ENCODE data around the gene OLFM1. TPM values are rescaled to one million over a fixed set of nuclear protein-coding genes. Genes with fewer than 3 reads are reported as not detected.
"Not testable (repeated sequence)": the region's sequence is repeated elsewhere in the genome, so short reads cannot be mapped to it uniquely, and the experiment has no call there.

Gene OLFM1
- total RNA-seq, 1 donor from 2014 or later: not detected

- TF ChIP-seq CTCF (IDR thresholded peaks at IDR 0.05): no peak
- POLR2A ChIA-PET: no interaction called here
- ATAC-seq (ENCODE audit: low read depth) (no peak), DNase-seq (peak; percentile 6)
- Mint-ChIP-seq H3K4me3 (no peak overlapping the region), H3K36me3 (ENCODE audit: low read depth) (no peaks in the 10 kb centered on the region), H3K4me1 (no peaks in the 10 kb centered on the region), H3K27me3 (peaks cover 6% of the 10 kb centered on the region), H3K27ac (no peak overlapping the region), H3K9me3 (peaks cover 12% of the 10 kb centered on the region)
- intact Hi-C loops (cut with micrococcal nuclease): no loop called here
- CTCF ChIA-PET: no interaction called here
Observed at GRCh38 chr9:135060461-135061116, 26.9 kb upstream of the OLFM1 start.

GRCh38 chr9:135061441-135061840 lies 26.0 kb upstream of the OLFM1 start:
- DNase-seq: peak; percentile 4
- POLR2A ChIA-PET: no interaction called here
- intact Hi-C loops (cut with micrococcal nuclease): no loop called here
- Mint-ChIP-seq H3K36me3 (ENCODE audit: low read depth) (no peaks in the 10 kb centered on the region), H3K27me3 (peaks cover 12% of the 10 kb centered on the region), H3K4me3 (no peak overlapping the region), H3K9me3 (peaks cover 13% of the 10 kb centered on the region), H3K27ac (no peak overlapping the region), H3K4me1 (no peaks in the 10 kb centered on the region)
- no peak for ATAC-seq (ENCODE audit: low read depth)
- CTCF ChIA-PET: no interaction called here
- TF ChIP-seq CTCF (IDR thresholded peaks at IDR 0.05): no peak

- H3K9me3 Mint-ChIP-seq: peaks cover 13% of the 10 kb centered on the region
- DNase-seq: no peak
- no peaks in the 10 kb centered on the region for H3K4me1 Mint-ChIP-seq
- ChIA-PET POLR2A (no interaction called here), CTCF (no interaction called here)
- no peaks in the 10 kb centered on the region for H3K36me3 Mint-ChIP-seq (ENCODE audit: low read depth)
- H3K4me3 Mint-ChIP-seq: no peak overlapping the region
- H3K27ac Mint-ChIP-seq: no peak overlapping the region
- H3K27me3 Mint-ChIP-seq: peaks cover 12% of the 10 kb centered on the region
- no peak for ATAC-seq (ENCODE audit: low read depth)
- intact Hi-C loops (cut with micrococcal nuclease): no loop called here
- no peak for TF ChIP-seq CTCF (IDR thresholded peaks at IDR 0.05)
Observed at GRCh38 chr9:135062254-135062653, 25.2 kb upstream of the OLFM1 start.

- ATAC-seq (ENCODE audit: low read depth); intact Hi-C loops (cut with micrococcal nuclease); H3K36me3 Mint-ChIP-seq (ENCODE audit: low read depth); H3K4me3 Mint-ChIP-seq; H3K4me1 Mint-ChIP-seq; POLR2A ChIA-PET; CTCF ChIA-PET; H3K27ac Mint-ChIP-seq: not testable (repeated sequence)
- DNase-seq: peak; percentile 0
- Mint-ChIP-seq H3K9me3 (peaks cover 13% of the 10 kb centered on the region), H3K27me3 (peaks cover 19% of the 10 kb centered on the region)
Observed at GRCh38 chr9:135063466-135063865, 24.0 kb upstream of the OLFM1 start.

- POLR2A ChIA-PET; H3K4me1 Mint-ChIP-seq; DNase-seq; H3K36me3 Mint-ChIP-seq (ENCODE audit: low read depth); H3K27ac Mint-ChIP-seq; CTCF ChIA-PET; H3K4me3 Mint-ChIP-seq; ATAC-seq (ENCODE audit: low read depth); intact Hi-C loops (cut with micrococcal nuclease): not testable (repeated sequence)
- peaks cover 13% of the 10 kb centered on the region for H3K9me3 Mint-ChIP-seq
- H3K27me3 Mint-ChIP-seq: peaks cover 20% of the 10 kb centered on the region
Observed at GRCh38 chr9:135063888-135064287, 23.6 kb upstream of the OLFM1 start.

GRCh38 chr9:135065151-135065550 lies 22.3 kb upstream of the OLFM1 start:
- DNase-seq (peak; percentile 2), ATAC-seq (ENCODE audit: low read depth) (no peak)
- H3K36me3 Mint-ChIP-seq (ENCODE audit: low read depth): no peaks in the 10 kb centered on the region
- H3K27me3 Mint-ChIP-seq: peaks cover 27% of the 10 kb centered on the region
- H3K4me3 Mint-ChIP-seq: no peak overlapping the region
- no peaks in the 10 kb centered on the region for H3K4me1 Mint-ChIP-seq
- H3K27ac Mint-ChIP-seq: no peak overlapping the region
- intact Hi-C loops (cut with micrococcal nuclease): no loop called here
- TF ChIP-seq CTCF (IDR thresholded peaks at IDR 0.05): no peak
- H3K9me3 Mint-ChIP-seq: peaks cover 13% of the 10 kb centered on the region
- ChIA-PET CTCF (no interaction called here), POLR2A (no interaction called here)

All from activated B cell treated with CpG ODN at 0.5 μM for 24 hours (primary cell).